ENCODE measurements around the gene SRGAP2.
"Not testable (repeated sequence)": the region's sequence is repeated elsewhere in the genome, so short reads cannot be mapped to it uniquely, and the experiment has no call there.

The SRGAP2 gene

GRCh38 chr1:206245479-206245878 lies 42.1 kb downstream of the SRGAP2 start:
- FAIRE-seq = not testable (repeated sequence)

GRCh38 chr1:206246129-206246886 lies 43.0 kb downstream of the SRGAP2 start:
- FAIRE-seq = not testable (repeated sequence)

More at GRCh38 chr1:206245479-206245878, 42.1 kb downstream of the SRGAP2 start:
- DNase-seq (ENCODE audit: insufficient read length, low spot score) = not testable (repeated sequence)

GRCh38 chr1:206250953-206251681 lies 47.8 kb downstream of the SRGAP2 start:
- DNase-seq (ENCODE audit: insufficient read length, low spot score); FAIRE-seq: not testable (repeated sequence)

More at GRCh38 chr1:206246129-206246886, 43.0 kb downstream of the SRGAP2 start:
- not testable (repeated sequence) for DNase-seq (ENCODE audit: insufficient read length, low spot score)

GRCh38 chr1:206252680-206253335 lies 49.5 kb downstream of the SRGAP2 start:
- not testable (repeated sequence) for FAIRE-seq; DNase-seq (ENCODE audit: insufficient read length, low spot score)

Data from GM19239 (cell line).